GM12878 (cell line): ENCODE data around the gene CPNE4.

ENCODE experiments used
- ASH2L ChIP-seq: fragments of 300-600, 200-600 bp; sonication (generic); IDR thresholded peaks from 2 replicates; pipeline ENCODE4 v1.6.1; 2017; ENCODE audit warnings: low read depth, mild to moderate bottlenecking, borderline replicate concordance
- CREB1 ChIP-seq: IDR thresholded peaks from 2 replicates; pipeline ENCODE4 v1.6.1; 2012; ENCODE audit warnings: low read depth, mild to moderate bottlenecking, inconsistent platforms
- CTCF ChIP-seq, 3 experiments: IDR thresholded peaks in 2 of 3; conservative IDR thresholded peaks in 1 of 3; 2 replicates each; pipeline ENCODE4 v1.5.1; 2011; ENCODE audit warnings: low read depth in 3 of 3, low read length in 3 of 3, mild to moderate bottlenecking in 3 of 3, control low read depth in 2 of 3, moderate library complexity in 2 of 3, inconsistent platforms in 1 of 3, mixed read lengths in 1 of 3; ENCODE audit not compliant: control insufficient read depth in 2 of 3, insufficient read depth in 1 of 3; ENCODE audit errors: extremely low read depth in 1 of 3
- KAT2A ChIP-seq: conservative IDR thresholded peaks from 2 replicates; pipeline ENCODE4 v1.6.1; 2011; ENCODE audit warnings: low read depth, low read length; ENCODE audit not compliant: control insufficient read depth
- POLR2A ChIP-seq: IDR thresholded peaks from 2 replicates; pipeline ENCODE4 v1.6.1; 2011; ENCODE audit warnings: low read depth, mild to moderate bottlenecking, low read length
- POLR2AphosphoS2 ChIP-seq: IDR thresholded peaks from 2 replicates; pipeline ENCODE4 v1.6.1; 2011; ENCODE audit warnings: low read depth, mild to moderate bottlenecking, low read length, improper control_type of control experiment, moderate library complexity
- PRDM15 ChIP-seq: fragments of 450-650 bp; formaldehyde crosslinking; IDR thresholded peaks from 2 replicates; pipeline ENCODE4 v1.4.0; 2020; ENCODE audit warnings: mild to moderate bottlenecking, moderate library complexity
- TF ChIP-seq, protein P1 (sequence below): IDR thresholded peaks from 2 replicates; pipeline ENCODE4 v1.6.1; 2012; ENCODE audit warnings: low read depth, low read length, improper control_type of control experiment

- no peak for TF ChIP-seq POLR2A
- no peak for TF ChIP-seq CTCF (IDR thresholded peaks at IDR 0.05 in 2 of 3, conservative IDR thresholded peaks at IDR 0.05 in 1 of 3; ENCODE audit: control insufficient read depth in 2 of 3, extremely low read depth in 1 of 3, insufficient read depth in 1 of 3, low read depth in 3 of 3, low read length in 3 of 3)
- TF ChIP-seq, protein P1, sequence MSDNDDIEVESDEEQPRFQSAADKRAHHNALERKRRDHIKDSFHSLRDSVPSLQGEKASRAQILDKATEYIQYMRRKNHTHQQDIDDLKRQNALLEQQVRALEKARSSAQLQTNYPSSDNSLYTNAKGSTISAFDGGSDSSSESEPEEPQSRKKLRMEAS: no peak
- TF ChIP-seq KAT2A: no peak
- TF ChIP-seq CREB1: no peak
- no peak for TF ChIP-seq POLR2AphosphoS2
- TF ChIP-seq PRDM15 (CRISPR knock-in tag): no peak
- TF ChIP-seq ASH2L: no peak
Measured at GRCh38 chr3:131801566-131801965, 233.2 kb downstream of the CPNE4 start.
